GM12878 (cell line): ENCODE results near the gene DHX16. TPM values are rescaled to one million over a fixed set of nuclear protein-coding genes. Genes with fewer than 3 reads are reported as not detected.

ENCODE experiments used
- CTCF ChIP-seq, 3 experiments: IDR thresholded peaks in 2 of 3; conservative IDR thresholded peaks in 1 of 3; 2 replicates each; pipeline ENCODE4 v1.5.1; 2011; ENCODE audit warnings: low read depth in 3 of 3, low read length in 3 of 3, mild to moderate bottlenecking in 3 of 3, control low read depth in 2 of 3, moderate library complexity in 2 of 3, inconsistent platforms in 1 of 3, mixed read lengths in 1 of 3; ENCODE audit not compliant: control insufficient read depth in 2 of 3, insufficient read depth in 1 of 3; ENCODE audit errors: extremely low read depth in 1 of 3
- FOXM1 ChIP-seq: IDR thresholded peaks from 2 replicates; pipeline ENCODE4 v1.6.1; 2012; ENCODE audit warnings: low read depth, mild to moderate bottlenecking, inconsistent platforms, low read length, moderate library complexity
- IKZF1 ChIP-seq: fragments of 450-650 bp; conservative IDR thresholded peaks from 2 replicates; pipeline ENCODE4 v1.6.1; 2017; ENCODE audit warnings: antibody characterized with exemption, mild to moderate bottlenecking
- LARP7 ChIP-seq: fragments of 450-650 bp; IDR thresholded peaks from 2 replicates; pipeline ENCODE4 v1.6.1; 2017; ENCODE audit warnings: mild to moderate bottlenecking
- NR2F1 ChIP-seq: fragments of 450-650 bp; conservative IDR thresholded peaks from 2 replicates; pipeline ENCODE4 v1.6.1; 2017; ENCODE audit warnings: mild to moderate bottlenecking
- PML ChIP-seq: IDR thresholded peaks from 2 replicates; pipeline ENCODE4 v1.6.1; 2012; ENCODE audit warnings: low read length, inconsistent platforms
- RAD21 ChIP-seq: IDR thresholded peaks from 2 replicates; pipeline ENCODE4 v1.6.1; 2011; ENCODE audit warnings: mild to moderate bottlenecking, low read depth, low read length, moderate library complexity; ENCODE audit not compliant: insufficient read depth
- RAD51 ChIP-seq: fragments of 450-650 bp; IDR thresholded peaks from 2 replicates; pipeline ENCODE4 v1.6.1; 2016; ENCODE audit warnings: moderate library complexity, mild to moderate bottlenecking, inconsistent platforms
- SIN3A ChIP-seq: IDR thresholded peaks from 2 replicates; pipeline ENCODE4 v1.6.1; 2012; ENCODE audit warnings: low read depth, low read length, improper control_type of control experiment
- SIX5 ChIP-seq: IDR thresholded peaks from 2 replicates; pipeline ENCODE4 v1.6.1; 2011; ENCODE audit warnings: mild to moderate bottlenecking, low read depth, low read length, moderate library complexity; ENCODE audit not compliant: severe bottlenecking
- ZBTB33 ChIP-seq: fragments of 450-650 bp; IDR thresholded peaks from 2 replicates; pipeline ENCODE4 v1.6.1; 2017; ENCODE audit warnings: mild to moderate bottlenecking
- polyA plus RNA-seq, 11 experiments: library from polyadenylated mRNA; depleted of rRNA in 4 of 11; unstranded in 6 of 11; stranded (reverse) in 5 of 11; fragments of >200 nt; fragmentation: Nextera tagmentation in 4 of 11; fragmentation: Illumina TruSeq in 1 of 11; extraction: Ambion mirVana in 4 of 11; extraction: Trizol in 1 of 11; gene quantifications; 1 replicate in 1 of 11; 2 replicates in 10 of 11; pipeline versions ENCODE4 v1.2.1 to v1.2.3, GENCODE V29; 2011 to 2016; ENCODE audit warnings: inconsistent platforms in 2 of 11, missing spikeins in 2 of 11, low read depth in 1 of 11
- total RNA-seq, 4 experiments: library from RNA; depleted of rRNA in 3 of 4; stranded (reverse); fragments of >200 nt in 3 of 4; fragmentation: Illumina TruSeq in 1 of 4; extraction: Trizol in 1 of 4; gene quantifications; 2 replicates each; pipeline versions ENCODE4 v1.2.1 to v1.2.3, GENCODE V29; 2013 to 2021

The DHX16 gene
- total and polyA plus RNA-seq, 10 of the 15 experiments (the other 5 are each of a cell fraction or from before 2014, with no cell fraction given): 10.1 to 41.4 (median 38.3) TPM

GRCh38 chr6:30678964-30679726 lies 6.3 kb upstream of the DHX16 start (continued):
- TF ChIP-seq FOXM1: no peak
- no peak for TF ChIP-seq SIX5
- no peak for TF ChIP-seq PML
- peak; percentile 70 for TF ChIP-seq NR2F1
- TF ChIP-seq ZBTB33: no peak
- peak; percentile 58 for TF ChIP-seq IKZF1
- TF ChIP-seq CTCF (IDR thresholded peaks at IDR 0.05 in 2 of 3, conservative IDR thresholded peaks at IDR 0.05 in 1 of 3; ENCODE audit: control insufficient read depth in 2 of 3, extremely low read depth in 1 of 3, insufficient read depth in 1 of 3, low read depth in 3 of 3, low read length in 3 of 3): peak; percentile 97 to 98 (median 98); a peak in 5 of 6 replicates
- TF ChIP-seq LARP7: peak; percentile 71
- TF ChIP-seq SIN3A: peak; percentile 45; the same call in 1 of the 2 replicates
- TF ChIP-seq RAD51: no peak
- peak; percentile 97 for TF ChIP-seq RAD21
